PC-9 (cell line): ENCODE data around the gene P4HA3. TPM values are rescaled to one million over a fixed set of nuclear protein-coding genes. Genes with fewer than 3 reads are reported as not detected.

Experiments used
- BruUV-seq: library from RNA; stranded (reverse); fragments of 400-500 nt; replicated peaks from 2 replicates; lab custom pipeline; 2021; lab: Mats Ljungman, UMichigan
- CTCF ChIA-PET: fragments of 300-600 bp; sonication (Branson Sonifier 250); formaldehyde crosslinking; loops from one replicate; lab custom pipeline; 2022; ENCODE audit warnings: antibody characterized with exemption; lab: Charles Lee
- POLR2A ChIA-PET: fragments of 300-600 bp; sonication (Branson Sonifier 250); formaldehyde crosslinking; loops from one replicate; lab custom pipeline; 2022; ENCODE audit warnings: antibody characterized with exemption; ENCODE audit not compliant: unreplicated experiment; lab: Charles Lee
- DNase-seq, 2 experiments: peaks; one replicate each; pipeline versions ENCODE4 v3.0.0 to v3.0.0-alpha.2; 2015 to 2022; ENCODE audit warnings: mixed read lengths in 1 of 2
- H2AFZ ChIP-seq: fragments of 200-600 bp; sonication (generic); 2 replicates; pipeline ENCODE4 v1.8.1; 2017; ENCODE audit warnings: antibody characterized with exemption
- H3F3A ChIP-seq: fragments of 200-600 bp; sonication (generic); 2 replicates; pipeline ENCODE4 v1.8.1; 2017; ENCODE audit warnings: antibody characterized with exemption, mild to moderate bottlenecking, low read depth; ENCODE audit not compliant: insufficient read depth
- H3K27ac ChIP-seq: fragments of 200-600 bp; sonication (generic); 2 replicates; pipeline ENCODE4 v1.6.1; 2016; ENCODE audit warnings: mixed run types
- H3K27me3 ChIP-seq: fragments of 200-600 bp; sonication (generic); 2 replicates; pipeline ENCODE4 v1.6.1; 2016; ENCODE audit warnings: low read depth, mixed run types; ENCODE audit not compliant: insufficient read depth
- H3K36me3 ChIP-seq: fragments of 200-600 bp; sonication (generic); 2 replicates; pipeline ENCODE4 v1.6.1; 2016; ENCODE audit warnings: low read depth, mixed run types
- H3K4me1 ChIP-seq: fragments of 200-600 bp; sonication (generic); replicated peaks from 2 replicates; pipeline ENCODE4 v1.6.1; 2016; ENCODE audit warnings: mixed run types; ENCODE audit not compliant: insufficient read depth
- H3K4me2 ChIP-seq: fragments of 200-600 bp; sonication (generic); 2 replicates; pipeline ENCODE4 v1.6.1; 2017; ENCODE audit warnings: mixed run types
- H3K4me3 ChIP-seq: fragments of 200-600 bp; sonication (generic); 2 replicates; pipeline ENCODE4 v1.6.1; 2016; ENCODE audit warnings: mixed run types
- H3K79me2 ChIP-seq: fragments of 200-600 bp; sonication (generic); 2 replicates; pipeline ENCODE4 v1.6.1; 2017; ENCODE audit warnings: low read depth, mixed run types
- H3K9me2 ChIP-seq: fragments of 200-600 bp; sonication (generic); 2 replicates; pipeline ENCODE4 v1.8.1; 2017; ENCODE audit warnings: mild to moderate bottlenecking; ENCODE audit not compliant: insufficient read depth
- H3K9me3 ChIP-seq: fragments of 200-600 bp; sonication (generic); 2 replicates; pipeline ENCODE4 v1.8.1; 2016; ENCODE audit warnings: low read depth; ENCODE audit not compliant: insufficient read depth
- H4K20me1 ChIP-seq: fragments of 200-600 bp; sonication (generic); 2 replicates; pipeline ENCODE4 v1.8.1; 2017; ENCODE audit not compliant: insufficient read depth
- CTCF ChIP-seq: fragments of 200-600 bp; sonication (generic); conservative IDR thresholded peaks from 2 replicates; pipeline ENCODE4 v1.6.1; 2017; ENCODE audit warnings: mixed run types, antibody characterized with exemption, mild to moderate bottlenecking, moderate library complexity
- EZH2 ChIP-seq: fragments of 200-600 bp; sonication (generic); IDR thresholded peaks from 2 replicates; pipeline ENCODE4 v1.8.0; 2017; ENCODE audit warnings: antibody characterized with exemption, low read depth
- intact Hi-C: fragments of 100-400 bp; cut with micrococcal nuclease; formaldehyde crosslinking; loops from one replicate; pipeline ENCODE4 v1.10.0; 2022; ENCODE audit not compliant: unreplicated experiment
- total RNA-seq: library from RNA; stranded (reverse); gene quantifications from 2 replicates; pipeline ENCODE4 v1.2.3, GENCODE V29; 2021

Gene P4HA3
- total RNA-seq, 1 experiment from 2014 or later: 0.22 TPM

- Histone ChIP-seq H3F3A (no peaks in the 10 kb centered on the region), H3K4me2 (no peak overlapping the region), H3K9me3 (no peaks in the 10 kb centered on the region; the same call in 1 of the 2 replicates), H3K79me2 (no peaks in the 10 kb centered on the region), H3K4me3 (no peak overlapping the region), H3K27ac (no peak overlapping the region), H3K27me3 (no peaks in the 10 kb centered on the region), H3K36me3 (no peaks in the 10 kb centered on the region), H4K20me1 (no peaks in the 10 kb centered on the region), H2AFZ (no peak overlapping the region), H3K4me1 (no peaks in the 10 kb centered on the region), H3K9me2 (no peaks in the 10 kb centered on the region)
- ChIA-PET CTCF (interaction anchor here (0.6 to 1.0 kb wide), 3 partner anchors 75 to 202 kb away, joined by 3 read pairs; no protein-coding TSS in a partner anchor), POLR2A (interaction anchor here (0.6 kb wide), 1 partner anchor 70 kb away, joined by 5 read pairs; no protein-coding TSS in a partner anchor)
- intact Hi-C loops: no loop called here
- DNase-seq: no peak
- BruUV-seq: no TSS peak
- peak; percentile 61 for TF ChIP-seq CTCF
- no peak for TF ChIP-seq EZH2
Measured at GRCh38 chr11:74321487-74322188, 10.2 kb upstream of the P4HA3 start.

GRCh38 chr11:74320538-74320937 lies 9.1 kb upstream of the P4HA3 start:
- H3K27me3 ChIP-seq: no peaks in the 10 kb centered on the region
- H3K27ac ChIP-seq: no peak overlapping the region
- ChIA-PET CTCF (no interaction called here), POLR2A (no interaction called here)
- H3K79me2 ChIP-seq: no peaks in the 10 kb centered on the region
- H3K4me1 ChIP-seq: no peaks in the 10 kb centered on the region
- no peaks in the 10 kb centered on the region; the same call in 1 of the 2 replicates for H3K9me3 ChIP-seq
- no peak for DNase-seq
- no peaks in the 10 kb centered on the region for H3K36me3 ChIP-seq
- TF ChIP-seq CTCF (no peak), EZH2 (no peak)
- intact Hi-C loops: no loop called here
- H3F3A ChIP-seq: no peaks in the 10 kb centered on the region
- no TSS peak for BruUV-seq
- no peak overlapping the region for H2AFZ ChIP-seq
- H3K4me3 ChIP-seq: no peak overlapping the region
- H3K4me2 ChIP-seq: no peak overlapping the region
- no peaks in the 10 kb centered on the region for H3K9me2 ChIP-seq
- H4K20me1 ChIP-seq: no peaks in the 10 kb centered on the region

GRCh38 chr11:74319139-74319816 lies 7.8 kb upstream of the P4HA3 start:
- Histone ChIP-seq H3K9me2 (no peaks in the 10 kb centered on the region), H3K9me3 (no peaks in the 10 kb centered on the region; the same call in 1 of the 2 replicates), H3F3A (no peaks in the 10 kb centered on the region), H3K4me3 (no peak overlapping the region), H3K4me1 (no peaks in the 10 kb centered on the region), H3K79me2 (no peaks in the 10 kb centered on the region), H3K36me3 (no peaks in the 10 kb centered on the region), H4K20me1 (no peaks in the 10 kb centered on the region), H3K27ac (no peak overlapping the region), H3K4me2 (no peak overlapping the region), H2AFZ (no peak overlapping the region), H3K27me3 (no peaks in the 10 kb centered on the region)
- CTCF ChIA-PET: no interaction called here
- POLR2A ChIA-PET: no interaction called here
- BruUV-seq: no TSS peak
- TF ChIP-seq CTCF: no peak
- TF ChIP-seq EZH2: no peak
- intact Hi-C loops: no loop called here
- no peak for DNase-seq
